ENCODE measurements around the gene SLC16A3. TPM values are rescaled to one million over a fixed set of nuclear protein-coding genes. Genes with fewer than 3 reads are reported as not detected.

The SLC16A3 gene
- total and polyA plus RNA-seq, 9 of the 15 experiments (the other 6 are each of a cell fraction or from before 2014, with no cell fraction given) = 0.11 to 5.4 (median 1.2) TPM; not detected in 2

- 0 out of 4 replicates have a peak, but pooled peaks of 1 of the 2 experiments have one; percentile 46 for TF ChIP-seq FOXA3 (CRISPR knock-in tag; conservative IDR thresholded peaks at IDR 0.05 in 1 of 2, IDR thresholded peaks at IDR 0.05 in 1 of 2)
- peak; percentile 13; the same call in 1 of the 2 replicates for TF ChIP-seq MYC (IDR thresholded peaks at IDR 0.05; ENCODE audit: low read depth, low read length)
- TF ChIP-seq MYC (CRISPR knock-in tag; IDR thresholded peaks at IDR 0.05; ENCODE audit: borderline replicate concordance, low read depth) = no peak
- no peak for TF ChIP-seq BRD4 (IDR thresholded peaks at IDR 0.05)
- TF ChIP-seq ZNF324 (CRISPR knock-in tag; IDR thresholded peaks at IDR 0.05) = no peak
- peak; percentile 76 for TF ChIP-seq MGA (IDR thresholded peaks at IDR 0.05)
- TF ChIP-seq RERE (CRISPR knock-in tag; IDR thresholded peaks at IDR 0.05; ENCODE audit: borderline replicate concordance) = no peak
- no peak for TF ChIP-seq CTBP1 (IDR thresholded peaks at IDR 0.05; ENCODE audit: borderline replicate concordance)
- no peak for TF ChIP-seq ZNF347 (CRISPR knock-in tag; IDR thresholded peaks at IDR 0.05; ENCODE audit: low read depth)
Measured at GRCh38 chr17:82278786-82279391, 50.0 kb downstream of the SLC16A3 start (continued).
